ENCODE measurements around the gene LUC7L2. TPM values are rescaled to one million over a fixed set of nuclear protein-coding genes. Genes with fewer than 3 reads are reported as not detected.

The LUC7L2 gene
- total RNA-seq, 1 donor from 2014 or later, result 87.8 TPM

DNA sequence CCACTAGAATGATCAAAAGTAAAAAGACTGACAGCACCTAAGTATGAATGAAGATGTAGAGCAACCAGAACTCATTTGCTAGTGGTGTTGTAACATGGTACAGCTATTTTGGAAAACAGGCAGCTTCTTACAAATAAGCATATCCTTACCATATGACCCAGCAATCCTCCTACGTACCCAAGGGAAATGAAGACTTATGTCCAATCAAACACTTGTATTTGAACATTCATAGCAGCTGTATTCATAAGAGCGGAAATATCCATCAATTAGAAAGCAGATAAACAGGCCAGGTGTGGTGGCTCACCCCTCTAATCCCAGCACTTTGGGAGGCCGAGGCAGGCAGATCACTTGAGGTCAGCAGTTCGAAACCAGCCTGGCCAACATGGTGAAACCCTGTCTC, 70.7 kb downstream of the LUC7L2 start:
- TF ChIP-seq, protein P1, sequence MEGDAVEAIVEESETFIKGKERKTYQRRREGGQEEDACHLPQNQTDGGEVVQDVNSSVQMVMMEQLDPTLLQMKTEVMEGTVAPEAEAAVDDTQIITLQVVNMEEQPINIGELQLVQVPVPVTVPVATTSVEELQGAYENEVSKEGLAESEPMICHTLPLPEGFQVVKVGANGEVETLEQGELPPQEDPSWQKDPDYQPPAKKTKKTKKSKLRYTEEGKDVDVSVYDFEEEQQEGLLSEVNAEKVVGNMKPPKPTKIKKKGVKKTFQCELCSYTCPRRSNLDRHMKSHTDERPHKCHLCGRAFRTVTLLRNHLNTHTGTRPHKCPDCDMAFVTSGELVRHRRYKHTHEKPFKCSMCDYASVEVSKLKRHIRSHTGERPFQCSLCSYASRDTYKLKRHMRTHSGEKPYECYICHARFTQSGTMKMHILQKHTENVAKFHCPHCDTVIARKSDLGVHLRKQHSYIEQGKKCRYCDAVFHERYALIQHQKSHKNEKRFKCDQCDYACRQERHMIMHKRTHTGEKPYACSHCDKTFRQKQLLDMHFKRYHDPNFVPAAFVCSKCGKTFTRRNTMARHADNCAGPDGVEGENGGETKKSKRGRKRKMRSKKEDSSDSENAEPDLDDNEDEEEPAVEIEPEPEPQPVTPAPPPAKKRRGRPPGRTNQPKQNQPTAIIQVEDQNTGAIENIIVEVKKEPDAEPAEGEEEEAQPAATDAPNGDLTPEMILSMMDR (IDR thresholded peaks at IDR 0.05; ENCODE audit: insufficient read depth, low read depth, low read length), result no peak
- no peak for TF ChIP-seq EZH2 (IDR thresholded peaks at IDR 0.05; ENCODE audit: insufficient read depth, low read length)
- H3K27ac Mint-ChIP-seq (ENCODE audit: unreplicated experiment), result no peak overlapping the region
- no peak for FAIRE-seq

GRCh38 chr7:139431010-139431409, 71.3 kb downstream of the LUC7L2 start:
- Mint-ChIP-seq H3K4me1 (ENCODE audit: low read depth, unreplicated experiment) (peaks cover 6% of the 10 kb centered on the region), H3K27ac (ENCODE audit: unreplicated experiment) (peak overlapping the region; percentile 64), H3K4me3 (ENCODE audit: unreplicated experiment) (no peak overlapping the region), H3K27me3 (ENCODE audit: low read depth, unreplicated experiment) (no peaks in the 10 kb centered on the region), H3K36me3 (ENCODE audit: low read depth, unreplicated experiment) (peaks cover 8% of the 10 kb centered on the region), H3K9me3 (ENCODE audit: unreplicated experiment) (no peaks in the 10 kb centered on the region)
- Histone ChIP-seq H4K20me1 (ENCODE audit: insufficient read depth, low read length) (peaks cover 9% of the 10 kb centered on the region), H3K9ac (ENCODE audit: low read length) (no peak overlapping the region), H3K79me2 (ENCODE audit: insufficient read depth, low read length) (no peaks in the 10 kb centered on the region), H2AFZ (ENCODE audit: low read depth, low read length) (no peak overlapping the region), H3K36me3 (ENCODE audit: insufficient read depth, low read length) (no peaks in the 10 kb centered on the region), H3K9me3 (ENCODE audit: insufficient read depth, low read depth, low read length) (no peaks in the 10 kb centered on the region), H3K4me1 (ENCODE audit: insufficient read depth, low read length) (no peaks in the 10 kb centered on the region), H3K4me2 (ENCODE audit: low read length) (no peak overlapping the region), H3K27me3 (ENCODE audit: insufficient read depth, low read length) (no peaks in the 10 kb centered on the region), H3K4me3 (ENCODE audit: insufficient read depth, low read depth, low read length) (no peak overlapping the region), H3K27ac (ENCODE audit: low read depth, low read length) (no peak overlapping the region)
- DNase-seq (ENCODE audit: low read depth), result no peak
- no peak for FAIRE-seq
- TF ChIP-seq, protein P1 (IDR thresholded peaks at IDR 0.05; ENCODE audit: insufficient read depth, low read depth, low read length), result no peak
- TF ChIP-seq EZH2 (IDR thresholded peaks at IDR 0.05; ENCODE audit: insufficient read depth, low read length), result no peak

More for the DNA sequence above, 70.7 kb downstream of the LUC7L2 start:
- Histone ChIP-seq H3K36me3 (ENCODE audit: insufficient read depth, low read length) (no peaks in the 10 kb centered on the region), H3K27ac (ENCODE audit: low read depth, low read length) (no peak overlapping the region), H4K20me1 (ENCODE audit: insufficient read depth, low read length) (peaks cover 9% of the 10 kb centered on the region), H2AFZ (ENCODE audit: low read depth, low read length) (no peak overlapping the region), H3K27me3 (ENCODE audit: insufficient read depth, low read length) (no peaks in the 10 kb centered on the region), H3K4me3 (ENCODE audit: insufficient read depth, low read depth, low read length) (no peak overlapping the region), H3K9ac (ENCODE audit: low read length) (no peak overlapping the region), H3K4me2 (ENCODE audit: low read length) (no peak overlapping the region), H3K4me1 (ENCODE audit: insufficient read depth, low read length) (no peaks in the 10 kb centered on the region), H3K79me2 (ENCODE audit: insufficient read depth, low read length) (no peaks in the 10 kb centered on the region), H3K9me3 (ENCODE audit: insufficient read depth, low read depth, low read length) (no peaks in the 10 kb centered on the region)
- Mint-ChIP-seq H3K4me3 (ENCODE audit: unreplicated experiment) (no peak overlapping the region), H3K4me1 (ENCODE audit: low read depth, unreplicated experiment) (peaks cover 6% of the 10 kb centered on the region), H3K36me3 (ENCODE audit: low read depth, unreplicated experiment) (peaks cover 8% of the 10 kb centered on the region), H3K9me3 (ENCODE audit: unreplicated experiment) (no peaks in the 10 kb centered on the region), H3K27me3 (ENCODE audit: low read depth, unreplicated experiment) (no peaks in the 10 kb centered on the region)
- no peak for DNase-seq (ENCODE audit: low read depth)

- Histone ChIP-seq H3K4me1 (ENCODE audit: insufficient read depth, low read length) (no peaks in the 10 kb centered on the region), H2AFZ (ENCODE audit: low read depth, low read length) (no peak overlapping the region), H3K4me2 (ENCODE audit: low read length) (no peak overlapping the region), H3K9me3 (ENCODE audit: insufficient read depth, low read depth, low read length) (no peaks in the 10 kb centered on the region), H3K79me2 (ENCODE audit: insufficient read depth, low read length) (no peaks in the 10 kb centered on the region), H4K20me1 (ENCODE audit: insufficient read depth, low read length) (peaks cover 9% of the 10 kb centered on the region), H3K27ac (ENCODE audit: low read depth, low read length) (no peak overlapping the region), H3K4me3 (ENCODE audit: insufficient read depth, low read depth, low read length) (no peak overlapping the region), H3K27me3 (ENCODE audit: insufficient read depth, low read length) (no peaks in the 10 kb centered on the region), H3K36me3 (ENCODE audit: insufficient read depth, low read length) (no peaks in the 10 kb centered on the region), H3K9ac (ENCODE audit: low read length) (no peak overlapping the region)
- DNase-seq (ENCODE audit: low read depth) (peak; percentile 23), FAIRE-seq (no peak)
- Mint-ChIP-seq H3K9me3 (ENCODE audit: unreplicated experiment) (no peaks in the 10 kb centered on the region), H3K4me1 (ENCODE audit: low read depth, unreplicated experiment) (peaks cover 6% of the 10 kb centered on the region), H3K27me3 (ENCODE audit: low read depth, unreplicated experiment) (no peaks in the 10 kb centered on the region), H3K27ac (ENCODE audit: unreplicated experiment) (peak overlapping the region; percentile 64), H3K36me3 (ENCODE audit: low read depth, unreplicated experiment) (peaks cover 8% of the 10 kb centered on the region), H3K4me3 (ENCODE audit: unreplicated experiment) (no peak overlapping the region)
- TF ChIP-seq, protein P1 (IDR thresholded peaks at IDR 0.05; ENCODE audit: insufficient read depth, low read depth, low read length), result no peak
- no peak for TF ChIP-seq EZH2 (IDR thresholded peaks at IDR 0.05; ENCODE audit: insufficient read depth, low read length)
Observed at GRCh38 chr7:139431459-139431858, 71.8 kb downstream of the LUC7L2 start.
